Dendritic cell treated with granulocyte-macrophage colony-stimulating factor and Interleukin-4, amounts not matched to agents 40 ng/mL and 50 ng/mL, for 4 days (primary cell): Measurements from ENCODE around the gene CLIC1.

Experiments used
- H3K27ac Mint-ChIP-seq: one replicate; pipeline ENCODE4 v1.8.0; 2022; ENCODE audit warnings: mild to moderate bottlenecking, mixed read lengths
- H3K27me3 Mint-ChIP-seq: one replicate; pipeline ENCODE4 v1.8.0; 2022; ENCODE audit warnings: mild to moderate bottlenecking, mixed read lengths
- H3K36me3 Mint-ChIP-seq: one replicate; pipeline ENCODE4 v1.8.0; 2022; ENCODE audit warnings: low read depth, mixed read lengths
- H3K4me1 Mint-ChIP-seq: one replicate; pipeline ENCODE4 v1.8.0; 2022; ENCODE audit warnings: low read depth, mixed read lengths
- H3K4me3 Mint-ChIP-seq: one replicate; pipeline ENCODE4 v1.8.0; 2022; ENCODE audit warnings: mild to moderate bottlenecking, moderate library complexity, mixed read lengths
- H3K9me3 Mint-ChIP-seq: one replicate; pipeline ENCODE4 v1.8.0; 2022; ENCODE audit warnings: mixed read lengths
- intact Hi-C: fragments of 100-400 bp; cut with micrococcal nuclease; formaldehyde crosslinking; loops from one replicate; pipeline ENCODE4 v1.15.0; 2022

The CLIC1 gene

GRCh38 chr6:31762878-31763618 lies 26.7 kb upstream of the CLIC1 start:
- no peak overlapping the region for H3K27ac Mint-ChIP-seq
- peaks cover 3% of the 10 kb centered on the region for H3K27me3 Mint-ChIP-seq
- H3K36me3 Mint-ChIP-seq, result peaks cover 49% of the 10 kb centered on the region
- no peaks in the 10 kb centered on the region for H3K9me3 Mint-ChIP-seq
- H3K4me1 Mint-ChIP-seq, result peaks cover 21% of the 10 kb centered on the region
- no peak overlapping the region for H3K4me3 Mint-ChIP-seq
- intact Hi-C loops, result no loop called here

GRCh38 chr6:31762356-31762755 lies 26.0 kb upstream of the CLIC1 start, which contains the start of gene SAPCD1:
Gene SAPCD1 (plus strand): TSS chr6:31762656. CDS start chr6:31763055, 399 bp downstream.
- H3K4me1 Mint-ChIP-seq, result peaks cover 14% of the 10 kb centered on the region
- intact Hi-C loops, result no loop called here
- H3K36me3 Mint-ChIP-seq, result peaks cover 52% of the 10 kb centered on the region
- H3K27me3 Mint-ChIP-seq, result peaks cover 3% of the 10 kb centered on the region
- H3K9me3 Mint-ChIP-seq, result no peaks in the 10 kb centered on the region
- H3K27ac Mint-ChIP-seq, result no peak within 1 kb of the TSS
- no peak within 1 kb of the TSS for H3K4me3 Mint-ChIP-seq

DNA sequence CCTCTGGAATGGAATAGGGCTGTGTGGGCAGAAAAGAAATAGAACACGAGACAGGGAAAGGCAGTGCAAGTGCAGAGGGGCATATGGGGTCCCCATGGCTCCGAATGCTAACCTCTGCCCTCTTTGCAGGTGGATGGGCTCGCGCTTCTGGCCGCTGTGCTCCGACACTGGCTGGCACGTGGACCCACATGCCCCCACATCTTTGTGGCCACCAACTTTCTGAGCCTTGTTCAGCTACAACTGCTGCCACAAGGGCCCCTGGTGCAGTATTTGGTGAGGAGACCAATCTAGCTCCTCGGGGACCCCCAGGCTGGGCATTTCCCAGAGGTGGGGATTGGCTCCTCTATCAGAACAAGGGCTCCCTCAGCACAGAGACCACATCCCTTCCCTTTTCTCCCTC lies 25.0 kb upstream of the CLIC1 start:
- intact Hi-C loops, result no loop called here
- Mint-ChIP-seq H3K4me1 (peaks cover 10% of the 10 kb centered on the region), H3K36me3 (peaks cover 52% of the 10 kb centered on the region), H3K27me3 (peaks cover 3% of the 10 kb centered on the region), H3K4me3 (no peak overlapping the region), H3K27ac (no peak overlapping the region), H3K9me3 (no peaks in the 10 kb centered on the region)

GRCh38 chr6:31760790-31761189 lies 24.5 kb upstream of the CLIC1 start:
- H3K27me3 Mint-ChIP-seq, result peaks cover under 1% of the 10 kb centered on the region
- no peak overlapping the region for H3K27ac Mint-ChIP-seq
- peaks cover 10% of the 10 kb centered on the region for H3K4me1 Mint-ChIP-seq
- peaks cover 52% of the 10 kb centered on the region for H3K36me3 Mint-ChIP-seq
- intact Hi-C loops, result no loop called here
- no peaks in the 10 kb centered on the region for H3K9me3 Mint-ChIP-seq
- no peak overlapping the region for H3K4me3 Mint-ChIP-seq

DNA sequence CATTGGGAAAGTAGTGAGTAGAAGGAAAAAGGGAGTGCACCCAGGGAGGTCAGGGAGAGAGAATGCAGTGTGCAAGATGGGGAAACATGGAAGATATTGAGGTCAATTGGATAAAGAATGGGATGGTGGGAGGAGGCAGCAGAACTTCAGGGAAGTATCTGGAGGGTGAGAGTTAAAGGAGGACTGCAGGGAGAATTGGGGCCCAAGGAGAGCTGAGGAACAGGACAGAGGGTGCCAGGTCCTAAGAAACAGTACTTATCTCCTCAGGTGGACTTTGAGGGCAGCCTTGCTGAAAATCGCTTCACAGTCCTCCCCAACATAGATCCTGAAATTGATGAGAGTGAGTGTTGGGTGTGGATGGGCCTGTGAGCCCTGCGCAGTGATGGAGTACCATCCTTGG lies 22.0 kb upstream of the CLIC1 start:
- intact Hi-C loops, result no loop called here

DNA sequence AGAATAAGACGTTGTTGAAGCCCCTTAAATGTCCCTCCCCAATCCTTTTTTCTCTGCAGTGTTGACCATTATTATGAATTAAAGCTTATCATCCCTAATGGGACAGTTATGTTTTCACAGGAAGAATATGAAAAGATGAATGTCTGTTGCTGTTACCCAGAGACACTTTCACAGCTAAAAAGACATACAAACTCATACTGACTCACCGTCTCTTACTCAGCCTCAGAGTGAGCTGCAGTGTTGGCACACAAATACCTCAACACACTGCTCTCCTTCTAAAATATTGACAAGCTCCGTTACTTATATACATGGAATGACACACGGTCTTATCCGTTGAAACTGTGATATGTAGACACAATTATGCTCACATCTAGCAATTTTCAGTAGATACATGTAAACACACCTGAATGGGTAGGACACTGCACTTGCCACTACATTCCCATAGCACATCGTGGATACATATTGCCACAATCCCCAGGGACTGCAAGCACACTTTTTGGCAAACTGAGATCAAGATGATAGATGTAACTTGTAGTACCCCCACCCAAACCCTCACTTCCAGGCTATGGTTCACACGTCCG lies 16.5 kb upstream of the CLIC1 start:
- Mint-ChIP-seq H3K27ac (no peak overlapping the region), H3K4me1 (no peaks in the 10 kb centered on the region), H3K4me3 (no peak overlapping the region), H3K36me3 (peaks cover under 1% of the 10 kb centered on the region), H3K27me3 (no peaks in the 10 kb centered on the region), H3K9me3 (no peaks in the 10 kb centered on the region)
- intact Hi-C loops, result no loop called here

More for the DNA sequence above, 22.0 kb upstream of the CLIC1 start:
- H3K27me3 Mint-ChIP-seq, result no peaks in the 10 kb centered on the region
- H3K4me1 Mint-ChIP-seq, result peaks cover under 1% of the 10 kb centered on the region
- no peak overlapping the region for H3K27ac Mint-ChIP-seq
- H3K36me3 Mint-ChIP-seq, result peaks cover 46% of the 10 kb centered on the region
- no peak overlapping the region for H3K4me3 Mint-ChIP-seq
- no peaks in the 10 kb centered on the region for H3K9me3 Mint-ChIP-seq

DNA sequence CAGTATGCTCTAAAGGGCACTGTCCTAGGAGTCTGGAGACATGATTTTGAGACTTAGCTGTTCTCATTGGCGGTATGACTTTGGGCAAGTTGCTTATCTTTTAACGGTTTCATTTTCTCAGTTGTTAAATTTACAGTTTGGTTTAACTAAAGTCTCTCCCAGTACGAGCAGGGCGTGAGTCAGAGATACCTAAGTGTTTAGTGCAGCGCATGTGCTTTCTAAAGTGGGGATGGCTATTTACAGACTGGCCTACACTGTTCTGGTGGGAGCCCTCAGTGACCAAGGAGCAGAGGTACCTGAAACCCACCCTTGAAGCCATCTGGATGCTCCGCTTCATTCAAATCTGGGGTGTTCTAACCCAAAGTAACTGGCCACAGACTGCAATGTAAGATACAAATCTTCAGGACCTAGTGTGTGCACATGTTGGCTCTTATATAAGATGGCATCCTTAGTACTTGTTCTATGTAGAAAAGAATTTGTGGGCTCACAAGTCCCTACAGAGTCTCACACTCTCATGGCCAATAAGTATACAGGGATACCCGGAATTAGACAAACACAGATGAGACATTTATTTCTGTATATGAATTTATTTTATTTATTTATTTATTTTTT lies 14.2 kb upstream of the CLIC1 start:
- Mint-ChIP-seq H3K9me3 (no peaks in the 10 kb centered on the region), H3K27ac (no peak overlapping the region), H3K4me3 (no peak overlapping the region), H3K27me3 (no peaks in the 10 kb centered on the region), H3K36me3 (peaks cover 22% of the 10 kb centered on the region), H3K4me1 (peaks cover 5% of the 10 kb centered on the region)
- intact Hi-C loops, result no loop called here

DNA sequence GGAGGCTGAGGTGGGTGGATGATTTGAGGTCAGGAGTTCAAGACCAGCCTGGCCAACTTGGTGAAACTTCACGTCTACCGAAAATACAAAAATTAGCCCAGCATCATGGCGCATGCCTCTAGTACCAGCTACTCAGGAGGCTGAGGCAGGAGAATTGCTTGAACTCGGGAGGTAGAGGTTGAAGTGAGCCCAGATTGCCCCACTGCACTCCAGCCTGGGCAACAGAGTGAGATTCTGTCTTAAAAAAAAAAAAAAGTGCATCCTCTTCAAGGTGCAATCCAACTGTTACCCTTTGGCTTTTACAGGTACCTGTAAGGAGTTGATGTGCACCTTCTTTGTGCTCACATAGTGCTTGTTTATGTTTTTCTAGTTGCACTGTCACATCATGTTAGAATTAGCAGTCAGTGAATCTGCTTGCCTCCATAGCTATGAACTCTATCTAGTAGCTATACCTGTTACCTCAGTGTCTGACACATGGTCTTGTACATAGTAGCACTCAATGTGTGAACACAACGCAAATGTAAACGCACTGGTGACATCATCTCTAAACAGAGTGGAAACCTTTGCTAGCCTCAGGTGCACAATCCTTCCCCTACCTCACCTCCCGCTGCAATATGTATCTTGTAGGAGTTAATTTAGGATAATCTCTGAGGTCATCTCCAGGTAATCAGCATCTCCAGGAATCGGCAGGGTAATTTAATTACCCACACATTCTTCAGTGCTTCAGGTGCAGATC lies 13.1 kb upstream of the CLIC1 start:
- peaks cover 28% of the 10 kb centered on the region for H3K36me3 Mint-ChIP-seq
- H3K27me3 Mint-ChIP-seq, result no peaks in the 10 kb centered on the region
- H3K4me1 Mint-ChIP-seq, result peaks cover 6% of the 10 kb centered on the region
- intact Hi-C loops, result no loop called here
- H3K9me3 Mint-ChIP-seq, result no peaks in the 10 kb centered on the region
- H3K4me3 Mint-ChIP-seq, result no peak overlapping the region
- H3K27ac Mint-ChIP-seq, result no peak overlapping the region

GRCh38 chr6:31744422-31744821 lies 8.1 kb upstream of the CLIC1 start:
- no peaks in the 10 kb centered on the region for H3K27me3 Mint-ChIP-seq
- no peaks in the 10 kb centered on the region for H3K9me3 Mint-ChIP-seq
- peak overlapping the region; percentile 31 for H3K27ac Mint-ChIP-seq
- peaks cover 60% of the 10 kb centered on the region for H3K36me3 Mint-ChIP-seq
- peaks cover 37% of the 10 kb centered on the region for H3K4me1 Mint-ChIP-seq
- intact Hi-C loops, result no loop called here
- H3K4me3 Mint-ChIP-seq, result no peak overlapping the region

GRCh38 chr6:31742894-31743293 lies 6.6 kb upstream of the CLIC1 start:
- peaks cover 60% of the 10 kb centered on the region for H3K36me3 Mint-ChIP-seq
- H3K9me3 Mint-ChIP-seq, result no peaks in the 10 kb centered on the region
- no peak overlapping the region for H3K4me3 Mint-ChIP-seq
- H3K27ac Mint-ChIP-seq, result no peak overlapping the region
- H3K4me1 Mint-ChIP-seq, result peaks cover 52% of the 10 kb centered on the region
- intact Hi-C loops, result no loop called here
- H3K27me3 Mint-ChIP-seq, result no peaks in the 10 kb centered on the region

GRCh38 chr6:31741815-31742214 lies 5.5 kb upstream of the CLIC1 start:
- peaks cover 58% of the 10 kb centered on the region for H3K4me1 Mint-ChIP-seq
- no peaks in the 10 kb centered on the region for H3K9me3 Mint-ChIP-seq
- intact Hi-C loops, result no loop called here

DNA sequence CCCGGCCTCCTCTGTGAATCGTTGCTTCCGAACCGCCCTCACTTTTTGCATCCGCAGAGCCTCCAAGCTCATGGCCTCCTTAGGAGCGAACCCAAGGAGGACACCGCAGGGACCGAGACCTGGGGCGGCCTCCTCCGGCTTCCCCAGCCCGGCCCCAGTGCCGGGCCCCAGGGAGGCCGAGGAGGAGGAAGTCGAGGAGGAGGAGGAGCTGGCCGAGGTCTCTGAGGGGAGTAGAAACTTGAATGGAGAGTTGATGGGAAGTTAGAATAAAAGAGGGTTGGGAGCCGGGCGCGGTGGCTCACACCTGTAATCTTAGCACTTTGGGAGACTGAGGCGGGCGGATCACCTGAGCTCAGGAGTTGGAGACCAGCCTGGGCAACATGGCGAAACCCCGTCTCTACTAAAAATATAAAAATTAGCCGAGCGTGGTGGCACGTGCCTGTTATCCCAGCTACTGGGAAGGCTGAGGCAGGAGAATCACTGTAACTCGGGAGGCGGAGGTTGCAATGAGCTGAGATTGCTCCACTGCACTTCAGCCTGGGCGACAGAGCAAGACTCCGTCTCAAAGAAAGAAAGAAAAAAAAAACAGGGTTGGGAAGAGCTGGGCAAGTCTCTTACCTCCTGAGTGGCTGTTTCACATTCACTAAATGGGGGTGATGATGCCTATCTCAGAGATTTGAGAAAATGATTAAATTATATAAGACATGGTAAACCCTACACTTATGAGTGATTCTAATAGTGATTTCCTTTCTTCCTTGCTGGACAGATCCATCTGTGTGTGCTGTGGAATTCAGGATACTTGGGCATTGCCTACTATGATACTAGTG lies 4.3 kb upstream of the CLIC1 start:
- Mint-ChIP-seq H3K4me3 (peak overlapping the region; percentile 87), H3K4me1 (peaks cover 62% of the 10 kb centered on the region), H3K27me3 (no peaks in the 10 kb centered on the region), H3K36me3 (peaks cover 51% of the 10 kb centered on the region), H3K9me3 (no peaks in the 10 kb centered on the region), H3K27ac (peak overlapping the region; percentile 91)
- intact Hi-C loops, result no loop called here

More at GRCh38 chr6:31741815-31742214, 5.5 kb upstream of the CLIC1 start:
- H3K4me3 Mint-ChIP-seq, result no peak overlapping the region
- H3K27ac Mint-ChIP-seq, result peak overlapping the region; percentile 20
- H3K27me3 Mint-ChIP-seq, result no peaks in the 10 kb centered on the region
- H3K36me3 Mint-ChIP-seq, result peaks cover 51% of the 10 kb centered on the region

GRCh38 chr6:31739639-31740396 lies 3.5 kb upstream of the CLIC1 start, which contains the start of gene MSH5:
Gene MSH5 (plus strand): TSS chr6:31740005. CDS start chr6:31740467, 462 bp downstream.
- H3K27me3 Mint-ChIP-seq, result no peaks in the 10 kb centered on the region
- H3K36me3 Mint-ChIP-seq, result peaks cover 52% of the 10 kb centered on the region
- peaks cover 63% of the 10 kb centered on the region for H3K4me1 Mint-ChIP-seq
- H3K4me3 Mint-ChIP-seq, result peak within 1 kb of the TSS; percentile 87
- H3K27ac Mint-ChIP-seq, result peak within 1 kb of the TSS; percentile 91
- H3K9me3 Mint-ChIP-seq, result no peaks in the 10 kb centered on the region
- intact Hi-C loops, result loop anchor here (2.0 to 5.0 kb wide), 2 partner anchors 29 to 73 kb away; partner anchors contain the start of genes CSNK2B and LY6G5B
